Measurements from ENCODE around the gene SPATA31C1. TPM values are rescaled to one million over a fixed set of nuclear protein-coding genes. Genes with fewer than 3 reads are reported as not detected.
"Not testable (repeated sequence)": the region's sequence is repeated elsewhere in the genome, so short reads cannot be mapped to it uniquely, and the experiment has no call there.

SPATA31C1 gene
- total RNA-seq = not detected

DNA sequence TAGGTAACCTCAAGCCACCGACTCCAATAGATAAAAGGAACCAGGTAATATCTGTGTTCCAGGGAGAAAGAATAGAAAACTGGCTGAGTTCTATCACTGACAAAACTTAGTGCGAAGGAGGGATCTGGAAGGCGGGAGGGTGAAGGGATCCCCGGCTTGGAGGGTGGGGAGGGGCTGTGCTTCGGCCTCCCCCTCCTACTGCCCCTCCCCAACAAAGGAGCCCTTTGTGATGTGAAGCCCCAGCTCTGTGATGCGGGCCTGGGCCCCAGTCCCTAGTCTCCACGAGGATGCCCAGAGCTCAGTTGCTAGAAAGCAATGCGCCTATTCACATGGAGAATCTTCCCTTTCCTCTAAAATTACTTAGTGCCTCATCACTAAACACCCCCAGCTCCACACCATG is at the start of gene SPATA31C1:
Gene SPATA31C1, plus strand, starts transcription at position 301 of the 400 bp plus-strand sequence.
- intact Hi-C loops (cut with DNase I); DNase-seq (ENCODE audit: low spot score); ATAC-seq: not testable (repeated sequence)

DNA sequence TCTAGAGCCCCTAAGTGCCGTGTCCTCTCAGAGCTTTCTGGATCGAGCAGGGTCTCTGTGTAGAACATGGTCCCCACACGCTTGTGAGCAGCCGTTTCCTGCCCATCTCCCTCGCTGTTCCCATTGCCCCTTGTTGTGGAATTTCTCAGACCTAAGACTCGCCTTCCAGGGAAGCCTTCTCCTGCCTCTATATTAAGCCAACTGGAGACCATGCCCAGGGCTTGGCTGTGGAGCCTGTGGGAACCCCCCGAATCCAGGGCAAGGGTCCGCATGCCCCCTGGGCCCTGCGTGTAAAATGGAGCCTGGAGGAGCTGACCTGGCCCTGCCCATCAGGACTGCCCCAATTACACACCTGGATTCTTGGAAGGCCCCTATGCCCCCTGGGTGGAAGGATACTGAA is 49.6 kb upstream of the SPATA31C1 start:
- DNase-seq (ENCODE audit: low spot score) (no peak), ATAC-seq (no peak)
- intact Hi-C loops (cut with DNase I) = no loop called here

DNA sequence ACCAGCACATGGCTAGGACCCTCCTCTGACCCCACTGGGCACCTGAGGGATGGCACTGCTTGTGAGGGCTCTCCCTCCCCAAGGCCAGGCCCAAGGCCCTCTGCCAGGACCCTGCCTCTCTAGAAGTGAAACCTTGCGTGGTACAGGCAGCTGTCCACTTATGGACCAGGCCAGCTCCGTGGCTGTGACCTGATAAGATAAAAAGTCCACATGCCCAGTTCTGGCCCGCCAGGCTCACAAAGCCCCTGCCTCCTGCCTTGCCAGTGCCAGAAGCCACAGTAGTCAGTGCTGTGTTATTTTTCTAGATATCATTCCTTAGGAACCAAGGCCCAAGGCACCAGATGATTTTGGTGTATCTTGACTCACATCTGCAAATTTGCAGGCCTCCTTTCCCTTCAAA is 49.1 kb upstream of the SPATA31C1 start:
- intact Hi-C loops (cut with DNase I) = no loop called here
- DNase-seq (ENCODE audit: low spot score) (no peak), ATAC-seq (no peak)

DNA sequence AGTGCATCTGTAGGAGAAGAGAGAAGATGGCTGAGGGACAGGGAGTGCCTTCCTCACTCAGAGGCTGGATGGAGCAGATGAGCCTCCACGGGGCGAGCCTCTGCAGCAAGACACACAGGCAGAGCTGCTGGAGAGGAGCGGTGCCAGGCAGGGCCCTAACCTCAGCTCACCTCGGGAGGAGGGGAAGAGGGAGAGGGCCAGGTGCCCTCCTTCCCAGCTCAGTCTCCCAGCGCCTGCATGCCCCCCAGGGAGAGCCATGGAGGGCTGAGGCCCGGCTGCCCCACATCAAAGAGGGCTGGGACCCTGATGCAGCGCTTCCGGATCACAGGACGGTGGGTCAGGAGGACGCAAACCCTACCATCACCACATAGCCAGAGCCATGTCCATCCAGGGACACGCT is 48.7 kb upstream of the SPATA31C1 start:
- intact Hi-C loops (cut with DNase I) = no loop called here
- DNase-seq (ENCODE audit: low spot score) (no peak), ATAC-seq (no peak)

DNA sequence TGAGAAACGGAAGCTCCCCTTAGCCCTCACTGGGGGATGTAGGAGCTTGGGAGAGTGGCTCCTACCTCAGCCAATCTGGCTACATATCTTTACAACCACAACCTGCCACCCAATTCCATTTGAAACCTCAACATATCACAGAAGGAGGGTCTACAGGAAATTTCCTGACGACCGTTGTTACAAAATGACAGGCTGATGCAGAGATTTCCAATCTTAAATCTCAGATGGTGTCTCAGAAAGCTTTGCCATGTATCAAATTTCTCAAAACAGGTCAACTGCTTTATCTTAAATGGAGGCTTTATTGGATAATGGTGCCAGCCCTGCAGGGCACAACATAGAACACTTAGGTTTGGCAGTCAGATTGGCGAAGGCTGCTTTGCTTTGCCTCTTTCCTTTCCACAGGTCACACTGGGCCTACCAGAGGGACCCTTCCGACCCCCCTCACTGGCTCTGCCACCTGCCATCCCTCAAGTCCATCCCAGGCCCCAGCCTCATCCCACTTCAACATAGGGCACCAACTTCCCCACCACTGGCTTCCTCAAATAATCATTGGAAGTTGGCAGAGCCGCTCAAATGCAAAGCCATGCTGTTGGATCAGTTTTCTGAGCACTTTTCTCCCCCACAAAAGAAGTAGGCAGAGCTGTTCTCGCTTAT is 46.2 kb upstream of the SPATA31C1 start:
- intact Hi-C loops (cut with DNase I) = no loop called here
- ATAC-seq = no peak
- DNase-seq (ENCODE audit: low spot score) = no peak

DNA sequence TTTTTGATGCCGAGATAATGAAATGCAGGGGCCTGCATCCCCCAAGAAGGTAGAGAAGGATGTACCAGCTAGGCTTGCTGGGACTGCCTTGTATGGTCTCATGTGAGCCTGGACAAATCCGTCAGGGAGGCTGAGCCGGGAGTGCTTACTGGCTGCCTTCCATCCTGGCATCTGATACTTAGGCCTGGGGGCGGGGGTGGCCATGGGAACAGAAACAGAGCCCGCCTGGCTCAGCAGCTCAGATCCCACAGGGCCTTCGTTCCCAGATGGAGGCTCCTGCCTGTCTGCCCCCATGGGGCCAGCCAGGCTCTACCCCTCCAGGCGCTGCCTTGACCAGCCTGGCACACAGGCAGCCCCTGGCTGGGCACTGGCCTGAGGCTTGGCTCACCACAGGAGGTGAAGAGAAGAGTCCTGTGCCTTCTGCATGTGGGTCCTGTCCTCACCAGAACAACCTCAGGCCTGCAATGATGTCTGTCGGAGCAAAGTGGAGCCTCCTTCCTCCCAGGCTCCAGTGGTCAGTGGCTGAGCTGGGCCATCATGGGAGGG is 45.6 kb upstream of the SPATA31C1 start:
- no peak for DNase-seq (ENCODE audit: low spot score)
- no peak for ATAC-seq
- intact Hi-C loops (cut with DNase I) = no loop called here

DNA sequence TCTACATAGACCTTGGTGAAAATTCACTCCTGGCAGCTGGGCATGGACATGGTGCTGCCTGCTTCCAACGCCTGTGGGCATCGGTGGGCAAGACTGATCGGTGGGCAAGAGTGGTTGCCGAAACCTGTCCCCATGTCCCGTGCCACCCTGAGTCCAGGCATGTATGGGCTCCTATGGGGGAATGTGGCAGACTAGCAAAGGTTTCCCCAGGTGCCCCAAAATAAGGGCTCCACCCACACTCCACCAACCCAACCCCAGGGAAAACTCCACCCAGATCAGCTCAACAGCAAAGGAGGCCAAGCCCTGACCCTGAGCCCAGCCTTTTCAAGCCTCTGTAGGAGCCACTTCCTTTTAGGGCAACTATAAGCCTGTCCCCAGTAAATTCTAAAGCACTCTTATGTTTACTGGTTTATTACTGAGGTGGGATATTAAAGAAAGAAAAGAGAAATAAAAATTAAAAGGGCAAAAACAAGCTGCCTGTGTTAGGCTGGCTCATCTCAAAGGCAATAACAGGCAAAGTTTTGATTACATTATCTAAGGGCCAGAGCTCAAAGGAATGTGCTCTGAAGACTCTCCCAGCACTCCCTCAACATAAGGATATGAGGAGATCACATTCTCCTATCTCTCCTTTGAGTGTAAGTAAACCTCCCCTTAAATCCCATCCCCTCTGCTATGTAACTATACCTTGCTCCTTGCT is 44.0 kb upstream of the SPATA31C1 start:
- DNase-seq (ENCODE audit: low spot score) (no peak), ATAC-seq (no peak)
- intact Hi-C loops (cut with DNase I) = no loop called here

DNA sequence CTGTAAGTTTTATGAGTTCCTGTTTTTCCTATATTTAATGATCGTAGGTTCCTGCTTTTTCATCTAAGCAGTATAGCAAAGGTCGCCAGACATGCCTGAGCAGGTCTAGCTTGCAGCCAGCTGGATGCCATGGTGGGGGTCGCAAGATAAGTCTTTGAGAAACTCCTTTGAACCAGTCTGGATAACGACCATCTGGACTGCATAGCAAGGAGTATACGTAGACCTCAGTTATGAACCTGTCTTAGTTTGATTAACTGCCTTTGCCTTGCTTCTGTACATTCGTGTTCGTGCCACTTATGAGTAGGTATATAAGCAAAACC is 43.5 kb upstream of the SPATA31C1 start:
- no peak for ATAC-seq
- intact Hi-C loops (cut with DNase I) = no loop called here

DNA sequence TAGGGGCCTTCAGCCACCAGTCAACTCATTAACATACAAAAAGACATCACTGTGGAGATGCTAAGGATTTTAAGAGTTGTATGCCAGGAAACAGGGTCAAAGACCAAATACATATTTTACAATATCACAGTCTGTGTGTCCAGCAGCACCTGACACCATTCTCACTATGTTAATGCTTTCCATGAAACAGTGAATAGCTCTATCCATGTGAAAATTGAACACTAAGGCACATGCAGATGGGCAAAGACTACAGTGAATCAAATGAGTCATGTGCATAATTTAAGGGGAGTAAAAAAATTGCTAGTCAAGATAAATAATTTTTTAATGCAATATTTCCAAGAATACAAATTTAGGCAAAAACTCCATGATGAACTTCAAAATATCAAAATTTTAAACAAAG is 42.7 kb upstream of the SPATA31C1 start:
- DNase-seq (ENCODE audit: low spot score) (no peak), ATAC-seq (no peak)
- intact Hi-C loops (cut with DNase I) = no loop called here

More for the DNA sequence above, 43.5 kb upstream of the SPATA31C1 start:
- DNase-seq (ENCODE audit: low spot score) = no peak

DNA sequence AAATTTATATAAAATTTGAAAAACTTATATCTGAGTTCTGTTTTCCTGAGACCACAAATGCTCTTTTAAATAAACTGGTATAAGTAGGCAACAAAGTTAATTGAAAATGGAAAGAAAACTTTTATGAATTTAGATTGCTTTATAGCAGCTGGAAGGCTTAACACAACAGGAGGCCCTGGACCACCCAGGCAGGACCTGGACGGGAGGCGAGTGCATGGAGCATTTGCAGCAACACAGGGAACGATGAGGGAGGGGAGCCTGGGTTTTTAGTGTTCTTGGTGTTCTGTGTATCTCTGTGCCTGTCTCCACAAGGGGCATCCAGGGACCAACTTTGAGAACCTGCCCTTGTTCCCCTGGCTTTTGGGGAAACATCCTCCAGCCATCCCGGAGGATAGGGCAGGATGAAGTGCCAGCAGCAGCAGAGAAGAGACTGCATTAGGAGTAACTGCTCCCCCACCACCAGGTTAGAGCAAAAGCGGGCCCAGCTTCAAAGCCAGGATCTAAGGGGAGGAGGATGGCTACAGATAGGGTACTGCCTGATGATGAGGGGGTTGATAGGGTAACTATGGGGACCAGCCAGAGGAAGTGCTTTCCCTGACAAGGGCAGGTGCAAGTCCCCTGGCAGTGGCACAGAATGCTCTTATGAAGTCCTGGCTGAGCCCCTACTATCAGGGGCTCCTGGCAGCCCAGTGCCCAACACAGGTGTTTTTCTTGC is 41.8 kb upstream of the SPATA31C1 start:
- intact Hi-C loops (cut with DNase I) = no loop called here
- no peak for DNase-seq (ENCODE audit: low spot score)
- no peak for ATAC-seq

DNA sequence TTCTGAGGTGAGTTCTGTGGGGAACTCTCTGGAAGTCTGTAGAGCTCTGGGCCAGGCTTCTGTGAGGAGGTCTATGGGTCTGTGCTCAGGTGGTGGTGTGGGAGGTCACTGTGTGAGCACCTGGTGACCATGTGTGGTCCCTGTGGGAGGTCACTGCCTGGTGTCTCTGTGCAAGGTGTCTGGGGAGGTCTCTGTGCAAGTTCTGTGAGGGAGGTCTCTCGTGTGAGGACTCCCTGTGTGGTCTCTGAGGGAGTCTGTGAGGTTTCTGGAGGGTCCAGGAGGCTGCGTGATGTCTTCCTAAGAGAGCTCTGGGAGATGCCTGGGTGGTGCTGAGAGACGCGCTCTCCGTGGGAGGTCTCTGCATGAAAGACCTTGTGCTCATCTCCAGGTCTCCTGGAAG is 41.1 kb upstream of the SPATA31C1 start:
- ATAC-seq (no peak), DNase-seq (ENCODE audit: low spot score) (no peak)
- intact Hi-C loops (cut with DNase I) = no loop called here

DNA sequence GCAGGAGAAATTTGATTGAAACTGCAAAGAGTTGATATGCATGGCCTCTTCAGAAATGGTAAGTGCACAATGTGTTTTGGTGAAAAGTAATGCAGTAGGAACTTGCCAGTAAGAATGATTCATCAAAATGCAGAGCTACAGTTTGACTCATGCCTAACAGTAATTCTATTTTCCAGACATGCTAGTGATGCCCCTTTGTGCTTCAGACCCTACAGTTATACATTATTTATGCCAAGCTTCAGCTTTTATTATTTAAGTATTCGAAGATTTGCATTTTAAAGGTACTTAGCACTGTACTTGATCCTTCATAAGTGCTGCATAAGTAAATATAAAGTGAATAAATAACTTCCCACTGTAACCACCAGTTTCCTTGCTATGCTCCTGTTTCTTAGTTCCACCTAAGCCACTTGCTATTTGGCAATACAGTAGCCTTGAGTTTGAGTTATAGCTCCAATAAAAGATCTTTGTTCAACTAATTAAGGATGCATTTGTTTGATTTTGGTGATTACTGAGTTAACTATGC is 38.7 kb upstream of the SPATA31C1 start:
- ATAC-seq = no peak
- intact Hi-C loops (cut with DNase I) = no loop called here

DNA sequence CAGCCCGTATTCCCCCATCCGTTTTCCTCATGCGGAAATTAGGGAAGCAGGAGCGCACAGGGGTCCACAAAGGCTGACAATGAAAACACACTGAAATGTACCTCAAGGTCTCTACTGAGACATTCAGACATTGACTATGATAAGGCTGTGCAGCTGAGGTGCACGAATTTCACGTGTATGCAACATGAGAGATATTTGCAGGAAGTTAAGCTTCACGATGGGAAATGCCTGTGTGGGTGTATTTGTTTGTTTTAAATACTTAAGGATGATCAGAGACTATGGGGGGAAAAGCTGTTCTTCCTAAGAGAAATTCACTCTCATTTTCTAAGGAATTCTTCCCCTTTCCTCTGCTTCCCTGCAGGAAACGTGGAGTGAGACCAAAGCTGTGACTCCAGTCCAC is 37.6 kb upstream of the SPATA31C1 start:
- intact Hi-C loops (cut with DNase I) = no loop called here
- DNase-seq (ENCODE audit: low spot score) (no peak), ATAC-seq (no peak)

More for the DNA sequence above, 38.7 kb upstream of the SPATA31C1 start:
- no peak for DNase-seq (ENCODE audit: low spot score)

DNA sequence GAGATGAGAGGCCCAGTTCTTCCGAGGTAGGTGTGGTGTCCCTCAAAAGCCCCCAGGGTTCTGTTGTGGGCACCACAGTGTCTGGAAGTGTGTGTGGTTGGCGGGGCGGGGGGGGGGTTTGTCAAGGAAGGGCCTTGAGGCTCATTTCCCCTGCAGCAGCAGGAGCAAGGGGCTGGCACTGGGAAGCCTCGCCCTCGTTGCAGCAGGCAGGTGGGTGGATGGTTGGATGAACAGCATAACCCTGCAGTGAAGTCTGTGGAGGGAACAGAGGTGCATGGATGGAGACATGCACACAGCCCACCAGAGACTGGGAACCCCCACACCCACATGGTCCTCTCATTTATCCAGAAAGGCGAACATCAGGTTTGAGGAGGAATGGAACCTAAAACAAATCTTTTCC is 37.1 kb upstream of the SPATA31C1 start:
- DNase-seq (ENCODE audit: low spot score) (no peak), ATAC-seq (no peak)
- intact Hi-C loops (cut with DNase I) = no loop called here

DNA sequence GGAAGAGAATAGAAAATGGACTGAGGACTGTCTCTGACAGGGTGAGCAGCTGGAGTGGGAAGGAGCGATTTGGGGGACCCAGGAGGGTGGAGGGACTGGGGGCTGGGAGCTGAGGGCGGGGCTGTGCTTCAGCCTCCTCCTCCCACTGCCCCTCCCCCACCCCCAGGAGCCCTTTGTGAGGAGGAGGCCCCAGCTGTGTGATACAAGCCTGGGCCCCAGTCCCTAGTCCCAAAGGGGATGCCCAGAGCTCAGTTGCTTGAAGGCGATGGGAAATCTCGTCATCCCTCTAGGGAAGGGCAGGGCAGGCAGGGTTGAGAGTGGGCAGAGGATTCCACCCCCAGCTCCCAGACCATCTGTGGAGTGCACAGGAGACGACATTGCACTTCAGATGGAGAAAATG is 35.1 kb upstream of the SPATA31C1 start, which contains the start of gene SPATA31E1:
Gene SPATA31E1, plus strand, starts transcription at position 251 of the 400 bp plus-strand sequence. Its CDS starts 15 bp downstream, at position 266.
- no peak for ATAC-seq

DNA sequence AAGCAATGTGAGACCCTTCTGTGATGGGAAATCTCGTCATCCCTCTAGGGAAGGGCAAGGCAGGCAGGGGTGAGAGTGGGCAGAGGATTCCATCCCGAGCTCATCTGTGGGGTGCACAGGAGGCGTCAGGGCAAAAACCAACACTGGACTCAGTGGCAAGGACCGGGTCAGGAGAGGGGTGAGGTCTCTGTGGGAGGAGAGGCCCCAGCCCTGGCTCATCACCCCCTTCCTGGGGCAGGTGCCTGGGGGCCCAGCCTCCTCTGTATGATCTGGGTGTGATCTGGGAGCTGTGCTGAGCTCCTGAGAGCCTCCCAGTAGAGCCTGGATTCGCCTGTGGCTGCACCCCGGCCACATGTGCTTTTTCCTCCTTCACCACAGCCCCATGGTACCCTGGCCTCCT is 34.5 kb upstream of the SPATA31C1 start:
- intact Hi-C loops (cut with DNase I) = no loop called here
- ATAC-seq (no peak), DNase-seq (ENCODE audit: low spot score) (no peak)

More for the DNA sequence above, 35.1 kb upstream of the SPATA31C1 start, which contains the start of gene SPATA31E1:
- DNase-seq (ENCODE audit: low spot score) = no peak
- intact Hi-C loops (cut with DNase I) = no loop called here

DNA sequence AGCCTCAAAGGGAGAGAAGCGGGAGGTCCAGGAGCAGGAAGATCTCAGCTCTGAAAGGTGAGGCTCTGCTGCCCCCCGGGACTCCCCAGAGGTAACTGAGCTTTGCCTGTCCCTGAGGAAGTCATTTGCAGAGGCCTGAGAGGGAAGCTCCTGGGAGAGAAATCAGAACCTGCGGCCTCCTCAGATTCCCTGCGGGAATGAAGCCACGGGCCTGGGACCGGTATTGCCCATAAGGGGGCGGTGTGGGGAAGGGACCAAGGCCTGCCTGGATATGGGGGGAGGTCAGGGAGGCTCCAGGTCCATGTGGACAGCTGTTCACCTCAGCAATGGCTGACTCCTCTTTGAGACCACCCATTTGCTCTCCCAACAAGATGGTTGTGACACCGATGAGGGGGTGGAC is 33.8 kb upstream of the SPATA31C1 start:
- ATAC-seq (no peak), DNase-seq (ENCODE audit: low spot score) (no peak)
- intact Hi-C loops (cut with DNase I) = no loop called here

DNA sequence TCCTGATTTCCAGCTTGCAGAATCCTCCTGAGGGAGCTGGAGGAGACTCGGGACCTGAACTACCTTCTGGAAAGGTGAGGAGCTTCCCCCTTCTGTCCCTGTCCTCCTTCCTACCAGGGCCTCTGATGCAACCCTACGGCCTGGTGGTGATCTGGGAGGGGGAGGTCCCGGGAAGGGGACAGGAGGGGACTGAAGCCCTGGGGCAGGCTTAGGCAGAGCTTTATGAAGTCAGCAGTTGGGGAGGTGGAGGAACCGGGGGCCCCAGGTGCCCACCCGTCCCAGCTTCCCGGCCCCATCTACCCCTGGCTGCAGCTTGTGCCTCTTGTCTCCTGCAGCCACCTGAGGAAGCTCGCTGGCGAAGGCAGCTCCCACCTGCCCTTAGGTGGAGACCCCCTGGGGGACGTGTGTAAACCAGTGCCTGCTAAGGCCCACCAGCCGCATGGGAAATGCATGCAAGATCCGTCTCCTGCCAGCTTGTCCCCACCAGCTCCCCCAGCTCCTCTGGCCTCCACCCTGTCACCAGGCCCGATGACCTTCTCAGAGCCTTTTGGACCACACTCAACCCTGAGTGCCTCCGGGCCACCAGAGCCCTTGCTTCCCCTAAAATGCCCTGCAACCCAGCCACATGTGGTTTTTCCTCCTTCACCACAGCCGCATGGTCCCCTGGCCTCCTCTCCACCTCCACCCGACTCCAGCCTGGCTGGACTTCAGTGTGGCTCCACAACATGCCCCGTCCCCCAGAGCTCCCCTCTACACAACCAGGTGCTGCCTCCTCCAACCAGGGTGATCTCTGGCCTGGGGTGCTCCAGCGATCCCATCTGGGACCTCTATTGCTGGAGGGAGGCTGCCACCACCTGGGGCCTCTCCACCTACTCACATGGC is 32.9 kb upstream of the SPATA31C1 start:
- intact Hi-C loops (cut with DNase I) = no loop called here
- ATAC-seq (no peak), DNase-seq (ENCODE audit: low spot score) (no peak)

Data from sciatic nerve (tissue), 2 donors.